WTC11 (cell line): ENCODE results near the gene KDM3B. TPM values are rescaled to one million over a fixed set of nuclear protein-coding genes. Genes with fewer than 3 reads are reported as not detected.

ENCODE experiments used
- ATAC-seq: fragments of 200-7000 bp; cut with Tn5 transposase; 2 replicates; pipeline ENCODE4 v1.10.0; 2021; ENCODE audit warnings: mild to moderate bottlenecking, moderate library complexity
- CTCF ChIA-PET: fragments of 300-600 bp; sonication (Branson Sonifier 250); formaldehyde crosslinking; loops from one replicate; lab custom pipeline; 2021; ENCODE audit warnings: antibody characterized with exemption; lab: Charles Lee
- POLR2A ChIA-PET: fragments of 350-600 bp; sonication (Branson Sonifier 250); formaldehyde crosslinking; loops from one replicate; lab custom pipeline; 2021; ENCODE audit warnings: antibody characterized with exemption; lab: Charles Lee
- DNase-seq: peaks from one replicate; pipeline ENCODE4 v3.0.0; 2021; ENCODE audit warnings: low spot score
- H3K27ac Mint-ChIP-seq: 2 replicates; pipeline ENCODE4 v1.8.0; 2021; ENCODE audit warnings: mixed read lengths
- H3K27me3 Mint-ChIP-seq: 2 replicates; pipeline ENCODE4 v1.8.0; 2021; ENCODE audit warnings: low read depth, mild to moderate bottlenecking, moderate library complexity, mixed read lengths
- H3K36me3 Mint-ChIP-seq: 2 replicates; pipeline ENCODE4 v1.8.0; 2021; ENCODE audit warnings: mixed read lengths
- H3K4me1 Mint-ChIP-seq: 2 replicates; pipeline ENCODE4 v1.8.0; 2022; ENCODE audit warnings: mixed read lengths
- H3K4me3 Mint-ChIP-seq: 2 replicates; pipeline ENCODE4 v1.8.0; 2021; ENCODE audit warnings: mild to moderate bottlenecking, moderate library complexity, mixed read lengths
- H3K9me3 Mint-ChIP-seq: 2 replicates; pipeline ENCODE4 v1.8.0; 2021; ENCODE audit warnings: mixed read lengths
- ATF2 ChIP-seq: sonication (generic); formaldehyde crosslinking; IDR thresholded peaks from 2 replicates; pipeline ENCODE4 v1.8.1; 2022; ENCODE audit warnings: low read depth, missing genetic modification reagents, borderline replicate concordance
- ATF3 ChIP-seq: sonication (generic); formaldehyde crosslinking; conservative IDR thresholded peaks from 2 replicates; pipeline ENCODE4 v1.8.1; 2022; ENCODE audit warnings: mild to moderate bottlenecking, missing genetic modification reagents
- ERG ChIP-seq: fragments of 250-450 bp; sonication (Bioruptor Pico); IDR thresholded peaks from 2 replicates; pipeline ENCODE4 v1.8.0; 2021; ENCODE audit warnings: mild to moderate bottlenecking
- ETV6 ChIP-seq: sonication (generic); formaldehyde crosslinking; IDR thresholded peaks from 2 replicates; pipeline ENCODE4 v1.8.1; 2022; ENCODE audit warnings: mild to moderate bottlenecking, missing genetic modification reagents
- FOXP1 ChIP-seq: sonication (generic); formaldehyde crosslinking; IDR thresholded peaks from 2 replicates; pipeline ENCODE4 v1.8.0; 2022; ENCODE audit warnings: missing genetic modification reagents, mild to moderate bottlenecking, moderate library complexity, borderline replicate concordance
- IRF1 ChIP-seq: sonication (generic); formaldehyde crosslinking; IDR thresholded peaks from 2 replicates; pipeline ENCODE4 v1.8.0; 2023; ENCODE audit warnings: missing genetic modification reagents
- IRF2 ChIP-seq: sonication (generic); formaldehyde crosslinking; IDR thresholded peaks from 2 replicates; pipeline ENCODE4 v1.8.0; 2022; ENCODE audit warnings: low read depth, missing genetic modification reagents, borderline replicate concordance
- MLX ChIP-seq: sonication (generic); formaldehyde crosslinking; IDR thresholded peaks from 2 replicates; pipeline ENCODE4 v1.8.1; 2023; ENCODE audit warnings: mild to moderate bottlenecking, missing genetic modification reagents, moderate library complexity
- MYBL2 ChIP-seq: sonication (generic); formaldehyde crosslinking; IDR thresholded peaks from 2 replicates; pipeline ENCODE4 v1.8.1; 2023; ENCODE audit warnings: mild to moderate bottlenecking, moderate library complexity, missing genetic modification reagents
- NR1H2 ChIP-seq: sonication (generic); formaldehyde crosslinking; IDR thresholded peaks from 2 replicates; pipeline ENCODE4 v1.9.0; 2021; ENCODE audit warnings: mild to moderate bottlenecking, moderate library complexity, missing genetic modification reagents
- OVOL2 ChIP-seq: fragments of 250-450 bp; sonication (Bioruptor Pico); IDR thresholded peaks from 2 replicates; pipeline ENCODE4 v1.9.0; 2021; ENCODE audit warnings: mild to moderate bottlenecking, borderline replicate concordance
- PRRX2 ChIP-seq: fragments of 250-450 bp; sonication (Bioruptor Pico); IDR thresholded peaks from 2 replicates; pipeline ENCODE4 v1.8.0; 2021; ENCODE audit warnings: mild to moderate bottlenecking
- RELA ChIP-seq: sonication (generic); formaldehyde crosslinking; IDR thresholded peaks from 2 replicates; pipeline ENCODE4 v1.8.1; 2022; ENCODE audit warnings: missing genetic modification reagents, mild to moderate bottlenecking, borderline replicate concordance
- SOX15 ChIP-seq: fragments of 250-450 bp; sonication (Bioruptor Pico); IDR thresholded peaks from 2 replicates; pipeline ENCODE4 v1.9.0; 2021; ENCODE audit warnings: mild to moderate bottlenecking
- ZBTB21 ChIP-seq: sonication (generic); formaldehyde crosslinking; IDR thresholded peaks from 2 replicates; pipeline ENCODE4 v1.8.1; 2023; ENCODE audit warnings: mild to moderate bottlenecking, missing genetic modification reagents, borderline replicate concordance
- ZNF317 ChIP-seq: sonication (generic); formaldehyde crosslinking; IDR thresholded peaks from 2 replicates; pipeline ENCODE4 v1.8.1; 2023; ENCODE audit warnings: low read depth, mild to moderate bottlenecking, moderate library complexity, missing genetic modification reagents, borderline replicate concordance
- ZNF396 ChIP-seq: fragments of 250-450 bp; sonication (Bioruptor Pico); IDR thresholded peaks from 2 replicates; pipeline ENCODE4 v1.8.0; 2021; ENCODE audit warnings: mild to moderate bottlenecking, moderate library complexity, borderline replicate concordance
- ZNF423 ChIP-seq: fragments of 250-450 bp; sonication (Bioruptor Pico); IDR thresholded peaks from 2 replicates; pipeline ENCODE4 v2.1.2; 2022; ENCODE audit warnings: mild to moderate bottlenecking, moderate library complexity
- ZSCAN18 ChIP-seq: fragments of 250-450 bp; sonication (Bioruptor Pico); IDR thresholded peaks from 2 replicates; pipeline ENCODE4 v2.1.2; 2022; ENCODE audit warnings: mild to moderate bottlenecking, moderate library complexity
- total RNA-seq: library from RNA; stranded (reverse); gene quantifications from 3 replicates; pipeline ENCODE4 v1.2.3, GENCODE V29; 2021

The KDM3B gene
- total RNA-seq, 1 experiment from 2014 or later: 87.9 TPM

- ATAC-seq: no peak
- DNase-seq: no peak
- Mint-ChIP-seq H3K36me3 (peaks cover 65% of the 10 kb centered on the region), H3K4me3 (no peak overlapping the region), H3K9me3 (no peaks in the 10 kb centered on the region), H3K4me1 (no peaks in the 10 kb centered on the region), H3K27ac (no peak overlapping the region), H3K27me3 (no peaks in the 10 kb centered on the region)
- CTCF ChIA-PET: no interaction called here
- POLR2A ChIA-PET: no interaction called here
- TF ChIP-seq MLX (CRISPR knock-in tag) (no peak), FOXP1 (CRISPR knock-in tag) (no peak), ATF3 (CRISPR knock-in tag) (no peak), ZSCAN18 (CRISPR knock-in tag) (no peak), ZNF423 (CRISPR knock-in tag) (no peak), ZBTB21 (CRISPR knock-in tag) (no peak), OVOL2 (CRISPR knock-in tag) (no peak)
Observed at GRCh38 chr5:138402640-138403039, 50.2 kb downstream of the KDM3B start.

GRCh38 chr5:138408023-138408422, 55.5 kb downstream of the KDM3B start:
- Mint-ChIP-seq H3K27ac (no peak overlapping the region), H3K9me3 (peaks cover 18% of the 10 kb centered on the region), H3K27me3 (no peaks in the 10 kb centered on the region), H3K4me3 (no peak overlapping the region), H3K36me3 (peaks cover 64% of the 10 kb centered on the region), H3K4me1 (no peaks in the 10 kb centered on the region)
- POLR2A ChIA-PET: interaction anchor here (0.6 kb wide), 1 partner anchor 886 kb away, joined by 4 read pairs; the partner anchor contains the start of gene MATR3
- no peak for ATAC-seq
- no peak for DNase-seq
- TF ChIP-seq SOX15 (CRISPR knock-in tag): no peak
- no peak for TF ChIP-seq ETV6 (CRISPR knock-in tag)
- TF ChIP-seq ZSCAN18 (CRISPR knock-in tag): no peak
- TF ChIP-seq NR1H2 (CRISPR knock-in tag): no peak
- TF ChIP-seq IRF2 (CRISPR knock-in tag): no peak
- no peak for TF ChIP-seq ZNF396 (CRISPR knock-in tag)
- TF ChIP-seq PRRX2 (CRISPR knock-in tag): no peak
- TF ChIP-seq MYBL2 (CRISPR knock-in tag): no peak
- no peak for TF ChIP-seq RELA
- no peak for TF ChIP-seq IRF1 (CRISPR knock-in tag)
- no peak for TF ChIP-seq ERG
- no peak for TF ChIP-seq ZNF317 (CRISPR knock-in tag)
- no peak for TF ChIP-seq ATF2 (CRISPR knock-in tag)
- CTCF ChIA-PET: interaction anchor here (2.4 kb wide), 1 partner anchor 55 kb away, joined by 11 read pairs; the partner anchor contains the start of gene KDM3B
